Measurements from ENCODE around the gene CYP4F22.
"Not testable (repeated sequence)": the region's sequence is repeated elsewhere in the genome, so short reads cannot be mapped to it uniquely, and the experiment has no call there.

The CYP4F22 gene

GRCh38 chr19:15468675-15469512, 39.4 kb upstream of the CYP4F22 start:
- no peak for DNase-seq (ENCODE audit: low read depth)
- TF ChIP-seq, protein P1, sequence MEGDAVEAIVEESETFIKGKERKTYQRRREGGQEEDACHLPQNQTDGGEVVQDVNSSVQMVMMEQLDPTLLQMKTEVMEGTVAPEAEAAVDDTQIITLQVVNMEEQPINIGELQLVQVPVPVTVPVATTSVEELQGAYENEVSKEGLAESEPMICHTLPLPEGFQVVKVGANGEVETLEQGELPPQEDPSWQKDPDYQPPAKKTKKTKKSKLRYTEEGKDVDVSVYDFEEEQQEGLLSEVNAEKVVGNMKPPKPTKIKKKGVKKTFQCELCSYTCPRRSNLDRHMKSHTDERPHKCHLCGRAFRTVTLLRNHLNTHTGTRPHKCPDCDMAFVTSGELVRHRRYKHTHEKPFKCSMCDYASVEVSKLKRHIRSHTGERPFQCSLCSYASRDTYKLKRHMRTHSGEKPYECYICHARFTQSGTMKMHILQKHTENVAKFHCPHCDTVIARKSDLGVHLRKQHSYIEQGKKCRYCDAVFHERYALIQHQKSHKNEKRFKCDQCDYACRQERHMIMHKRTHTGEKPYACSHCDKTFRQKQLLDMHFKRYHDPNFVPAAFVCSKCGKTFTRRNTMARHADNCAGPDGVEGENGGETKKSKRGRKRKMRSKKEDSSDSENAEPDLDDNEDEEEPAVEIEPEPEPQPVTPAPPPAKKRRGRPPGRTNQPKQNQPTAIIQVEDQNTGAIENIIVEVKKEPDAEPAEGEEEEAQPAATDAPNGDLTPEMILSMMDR (IDR thresholded peaks at IDR 0.05; ENCODE audit: low read length, missing control alignments) = no peak
- H3K4me3 ChIP-seq (replicated peaks; ENCODE audit: low read depth, low read length) = no peak overlapping the region

- DNase-seq (ENCODE audit: low read depth) = no peak
- peak overlapping the region; percentile 28 for H3K4me3 ChIP-seq (replicated peaks; ENCODE audit: low read depth, low read length)
- TF ChIP-seq, protein P1 (IDR thresholded peaks at IDR 0.05; ENCODE audit: low read length, missing control alignments) = no peak
Observed at GRCh38 chr19:15469513-15470297, 38.6 kb upstream of the CYP4F22 start.

- DNase-seq (ENCODE audit: low read depth) = no peak
- TF ChIP-seq, protein P1 (IDR thresholded peaks at IDR 0.05; ENCODE audit: low read length, missing control alignments) = no peak
- no peak overlapping the region for H3K4me3 ChIP-seq (replicated peaks; ENCODE audit: low read depth, low read length)
Observed at GRCh38 chr19:15471639-15472101, 36.7 kb upstream of the CYP4F22 start.

DNA sequence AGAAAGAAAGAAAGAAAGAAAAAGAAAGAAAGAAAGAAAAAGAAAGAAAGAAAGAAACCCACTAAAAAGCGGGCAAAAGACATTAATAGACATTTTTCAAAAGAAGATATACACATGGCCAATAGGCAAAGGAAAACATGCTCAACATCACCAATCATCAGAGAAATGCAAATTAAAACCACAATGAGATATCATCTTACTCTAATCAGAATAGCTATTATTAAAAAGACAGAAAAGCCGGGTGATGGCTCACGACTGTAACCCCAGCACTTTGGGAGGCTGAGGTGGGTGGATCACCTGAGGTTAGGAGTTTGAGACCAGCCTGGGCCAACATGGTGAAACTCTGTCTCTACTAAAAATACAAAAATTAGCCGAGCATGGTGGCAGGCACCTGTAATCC, 34.5 kb upstream of the CYP4F22 start:
- not testable (repeated sequence) for H3K4me3 ChIP-seq (replicated peaks; ENCODE audit: low read depth, low read length); DNase-seq (ENCODE audit: low read depth)

GRCh38 chr19:15475169-15475568, 33.2 kb upstream of the CYP4F22 start:
- H3K4me3 ChIP-seq (replicated peaks; ENCODE audit: low read depth, low read length) = no peak overlapping the region
- DNase-seq (ENCODE audit: low read depth) = no peak
- TF ChIP-seq, protein P1 (IDR thresholded peaks at IDR 0.05; ENCODE audit: low read length, missing control alignments) = no peak

DNA sequence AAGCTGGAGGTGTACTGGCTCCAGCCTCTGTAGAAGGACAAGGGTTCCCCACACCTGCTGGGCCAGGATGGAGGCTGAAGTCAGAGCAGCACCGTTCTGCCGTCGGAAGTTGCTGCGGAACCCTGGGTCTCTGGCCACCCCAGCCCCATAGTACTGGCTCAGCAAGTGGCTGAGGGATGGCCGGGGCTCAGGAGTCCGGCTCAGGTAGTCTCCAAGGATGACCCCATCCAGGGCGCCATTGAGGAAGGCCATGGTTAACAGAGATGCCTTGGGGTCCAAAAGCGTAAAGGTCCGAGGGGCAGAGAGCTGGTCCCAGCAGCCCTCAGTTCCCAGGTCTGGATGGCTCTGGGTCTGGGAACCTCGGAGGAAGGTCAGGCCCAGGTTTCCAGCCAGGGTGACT, 32.7 kb upstream of the CYP4F22 start:
- no peak for DNase-seq (ENCODE audit: low read depth)
- TF ChIP-seq, protein P1 (IDR thresholded peaks at IDR 0.05; ENCODE audit: low read length, missing control alignments) = no peak
- H3K4me3 ChIP-seq (replicated peaks; ENCODE audit: low read depth, low read length) = no peak overlapping the region

DNA sequence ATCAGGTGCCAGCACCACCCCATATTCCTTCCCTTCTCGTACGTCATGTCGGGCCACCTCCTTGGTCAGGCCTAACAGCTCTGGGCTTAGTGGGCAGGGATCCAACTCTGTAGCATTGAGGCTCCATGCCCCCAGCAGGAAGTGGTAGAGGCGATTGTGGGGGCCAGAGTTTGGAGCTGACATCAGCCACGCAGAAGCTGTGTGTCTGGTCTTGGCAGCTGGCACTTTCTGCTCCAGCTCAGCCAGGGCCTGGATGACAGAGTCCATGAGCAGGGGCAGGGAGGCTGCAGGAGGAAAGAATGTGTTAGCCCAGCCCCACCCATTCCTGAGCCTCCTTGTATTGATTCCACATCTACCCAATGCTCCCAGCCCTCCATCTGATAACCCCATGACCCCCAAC, 32.0 kb upstream of the CYP4F22 start:
- H3K4me3 ChIP-seq (replicated peaks; ENCODE audit: low read depth, low read length) = no peak overlapping the region
- no peak for DNase-seq (ENCODE audit: low read depth)
- TF ChIP-seq, protein P1 (IDR thresholded peaks at IDR 0.05; ENCODE audit: low read length, missing control alignments) = no peak

All from fibroblast of pulmonary artery (primary cell).